Right lobe of liver (tissue), 4 donors: ENCODE data around the gene NOTUM.

Experiments
- CTCF ChIP-seq, 4 donors: fragments of 200-600 bp in 3 of 4; fragments of 450-650 bp in 1 of 4; IDR thresholded peaks; one replicate each; pipeline versions ENCODE4 v1.5.1 to v1.8.0; 2016 to 2022; ENCODE audit warnings: antibody characterized with exemption in 4 of 4, mild to moderate bottlenecking in 2 of 4
- POLR2A ChIP-seq: fragments of 450-650 bp; IDR thresholded peaks from one replicate; pipeline ENCODE4 v1.6.1; 2017; ENCODE audit warnings: antibody characterized with exemption, mild to moderate bottlenecking
- donor health status: DM: no; HTN: no; CAD: no.
- donor health status: DM: no; HTN: no; CAD: no.
- donor health status: DM: no; HTN: yes; CAD: no.

DNA sequence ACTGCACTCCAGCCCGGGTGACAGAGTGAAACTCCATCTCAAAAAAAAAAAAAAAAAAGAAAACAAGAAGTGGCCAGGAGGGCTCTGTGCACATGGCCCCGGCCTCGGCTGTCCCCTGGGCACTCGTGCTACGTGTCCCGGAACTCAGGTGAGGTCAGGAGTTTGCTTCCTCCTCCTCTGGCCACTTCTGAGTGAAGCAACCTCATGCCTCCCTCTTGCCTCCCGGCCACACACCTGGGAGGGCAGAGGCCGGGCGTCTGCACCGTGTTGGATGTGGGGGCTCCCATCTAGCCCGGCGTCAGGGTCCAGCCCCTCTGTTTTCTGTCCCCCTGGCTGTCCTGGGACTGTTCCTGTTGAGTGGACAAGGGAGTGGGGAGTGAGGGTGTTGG, 38.6 kb upstream of the NOTUM start:
- TF ChIP-seq CTCF (IDR thresholded peaks at IDR 0.05) (no peak), POLR2A (no peak)
